K562 (cell line): Measurements from ENCODE around the gene LYPD6B. TPM values are rescaled to one million over a fixed set of nuclear protein-coding genes. Genes with fewer than 3 reads are reported as not detected.

Source experiments
- ATAC-seq: fragments of 200-7000 bp; cut with Tn5 transposase; 3 replicates; pipeline ENCODE4 v1.9.1; 2020; ENCODE audit warnings: moderate library complexity
- BruUV-seq: library from RNA; stranded (reverse); fragments of 400-500 nt; replicated peaks from 2 replicates; lab custom pipeline; 2021; lab: Mats Ljungman, UMichigan
- CTCF ChIA-PET: fragments of 300-600 bp; formaldehyde crosslinking; extraction: SDS; loops from one replicate; lab custom pipeline; 2021; ENCODE audit warnings: low intra/inter-chr PET ratio; lab: Yijun Ruan, JAX
- POLR2A ChIA-PET: fragments of 300-600, 350-650 bp; sonication (Branson Sonifier 250); formaldehyde crosslinking; extraction: SDS; loops from one replicate; lab custom pipeline; 2021; ENCODE audit warnings: antibody characterized with exemption, inconsistent platforms; lab: Yijun Ruan, JAX
- DNase-seq, 4 experiments: peaks; one replicate each; pipeline versions ENCODE4 v3.0.0 to v3.0.0-alpha.2; 2011 to 2018; ENCODE audit warnings: low spot score in 3 of 4, mixed read lengths in 3 of 4; ENCODE audit errors: extremely low read depth in 1 of 4
- FAIRE-seq: peaks from 2 replicates; lab custom pipeline; 2011; peaks lifted over from hg19 to GRCh38; lab: Jason Lieb, UNC
- H2AFZ ChIP-seq: 2 replicates; pipeline ENCODE4 v1.6.0; 2011; ENCODE audit warnings: low read depth, low read length, control low read depth, inconsistent platforms
- H3K27ac ChIP-seq: fragments of 200-600 bp; 3 replicates; pipeline ENCODE4 v1.8.0; 2011; ENCODE audit warnings: low read depth, mild to moderate bottlenecking, control low read depth, inconsistent platforms, low read length, moderate library complexity, mixed read lengths; ENCODE audit errors: extremely low read depth
- H3K27me3 ChIP-seq, 2 experiments: fragments of 300-600 bp in 1 of 2; 2 replicates in 1 of 2; 3 replicates in 1 of 2; pipeline versions ENCODE4 v1.6.0 to v1.8.0; 2011; ENCODE audit warnings: inconsistent platforms in 2 of 2, low read length in 2 of 2, mild to moderate bottlenecking in 1 of 2, mixed read lengths in 1 of 2, moderate library complexity in 1 of 2; ENCODE audit not compliant: control insufficient read depth in 2 of 2, insufficient read depth in 2 of 2
- H3K36me3 ChIP-seq: fragments of 300-600 bp; 3 replicates; pipeline ENCODE4 v1.8.0; 2011; ENCODE audit warnings: mild to moderate bottlenecking, low read length, inconsistent platforms; ENCODE audit not compliant: control insufficient read depth, insufficient read depth
- H3K4me1 ChIP-seq, 2 experiments: fragments of 200-600 bp in 1 of 2; replicated peaks in 1 of 2; 2 replicates in 1 of 2; 3 replicates in 1 of 2; pipeline versions ENCODE4 v1.5.1 to v1.8.0; 2011; ENCODE audit warnings: inconsistent platforms in 2 of 2, low read length in 2 of 2, mild to moderate bottlenecking in 1 of 2, mixed read lengths in 1 of 2, moderate library complexity in 1 of 2; ENCODE audit not compliant: control insufficient read depth in 2 of 2, insufficient read depth in 2 of 2
- H3K4me2 ChIP-seq: 2 replicates; pipeline ENCODE4 v1.6.1; 2011; ENCODE audit warnings: low read length, control low read depth, inconsistent platforms, mixed read lengths; ENCODE audit not compliant: insufficient read depth
- H3K4me3 ChIP-seq: fragments of 200-600 bp; sonication (generic), shearing (Covaris generic); 2 replicates; pipeline ENCODE4 v1.5.1; 2016; ENCODE audit warnings: control low read depth, inconsistent platforms
- H3K79me2 ChIP-seq: fragments of 200-600 bp; 3 replicates; pipeline ENCODE4 v1.8.0; 2011; ENCODE audit warnings: low read length, inconsistent platforms; ENCODE audit not compliant: control insufficient read depth, insufficient read depth
- H3K9ac ChIP-seq, 2 experiments: 2 replicates each; pipeline versions ENCODE4 v1.6.0 to v1.6.1; 2011; ENCODE audit warnings: low read depth in 2 of 2, low read length in 2 of 2, control low read depth in 1 of 2, inconsistent platforms in 1 of 2, mild to moderate bottlenecking in 1 of 2, mixed read lengths in 1 of 2; ENCODE audit not compliant: insufficient read depth in 1 of 2
- H3K9me1 ChIP-seq: one replicate; pipeline ENCODE4 v1.6.0; 2011; ENCODE audit warnings: inconsistent platforms, mild to moderate bottlenecking, low read length, moderate library complexity; ENCODE audit not compliant: control insufficient read depth, insufficient read depth
- H3K9me3 ChIP-seq: replicated peaks from 2 replicates; pipeline ENCODE4 v1.5.1; 2011; ENCODE audit warnings: low read depth, low read length, inconsistent platforms; ENCODE audit not compliant: control insufficient read depth, insufficient read depth
- H4K20me1 ChIP-seq: replicated peaks from 2 replicates; pipeline ENCODE4 v1.6.1; 2011; ENCODE audit warnings: low read length, inconsistent platforms, mixed read lengths; ENCODE audit not compliant: control insufficient read depth, insufficient read depth
- BDP1 ChIP-seq: IDR thresholded peaks from 3 replicates; pipeline ENCODE4 v1.6.1; 2011; ENCODE audit not compliant: insufficient read length, insufficient read depth
- FOXO4 ChIP-seq: fragments of 450-650 bp; formaldehyde crosslinking; IDR thresholded peaks from 2 replicates; pipeline ENCODE4 v1.4.0; 2020; ENCODE audit warnings: mild to moderate bottlenecking, moderate library complexity
- NR3C1 ChIP-seq: sonication (generic); formaldehyde crosslinking; IDR thresholded peaks from 2 replicates; pipeline ENCODE4 v1.8.1; 2022; ENCODE audit warnings: missing genetic modification reagents
- POLR2G ChIP-seq: fragments of 200-400 bp; formaldehyde crosslinking; IDR thresholded peaks from 2 replicates; pipeline ENCODE4 v1.6.1; 2017; ENCODE audit warnings: low read depth, mild to moderate bottlenecking, antibody characterized with exemption, low read length, moderate library complexity
- ZBTB34 ChIP-seq: fragments of 250-450 bp; sonication (Bioruptor Pico); IDR thresholded peaks from 2 replicates; pipeline ENCODE4 v1.8.0; 2021; ENCODE audit warnings: mild to moderate bottlenecking, moderate library complexity
- ZNF354B ChIP-seq: fragments of 250-450 bp; sonication (Bioruptor Pico); IDR thresholded peaks from 2 replicates; pipeline ENCODE4 v1.4.0; 2020
- WGBS: fragments of 100-300 bp; shearing (Covaris generic); methylation state at CpG from one replicate; pipeline ENCODE4 v1.1.6; 2016; ENCODE audit warnings: low coverage, mixed read lengths; ENCODE audit not compliant: insufficient coverage; ENCODE audit errors: missing lambda C conversion rate; 5-methylcytosine and 5-hydroxymethylcytosine counted together
- in situ Hi-C: fragments of 300-500 bp; cut with MboI; formaldehyde crosslinking; loops from 4 replicates; pipeline ENCODE4 v1.15.0; 2018; ENCODE audit warnings: inconsistent platforms, mixed read lengths
- intact Hi-C: fragments of 100-400 bp; cut with micrococcal nuclease; formaldehyde crosslinking; loops from 2 replicates; pipeline ENCODE4 v1.14.2; 2022
- polyA plus RNA-seq, 8 experiments: library from polyadenylated mRNA; depleted of rRNA in 4 of 8; stranded (reverse) in 5 of 8; unstranded in 3 of 8; fragments of >200 nt; fragmentation: Nextera tagmentation in 2 of 8; fragmentation: Illumina TruSeq in 1 of 8; extraction: Ambion mirVana in 2 of 8; extraction: Trizol in 1 of 8; gene quantifications; 2 replicates each; pipeline versions ENCODE4 v1.2.1 to v1.2.3, GENCODE V29; 2011 to 2014; ENCODE audit warnings: inconsistent platforms in 1 of 8, missing spikeins in 1 of 8
- total RNA-seq, 7 experiments: library from RNA; depleted of rRNA in 6 of 7; stranded (reverse); fragments of >200 nt in 6 of 7; fragmentation: Illumina TruSeq in 2 of 7; extraction: Trizol in 2 of 7; gene quantifications; 2 replicates each; pipeline versions ENCODE4 v1.2.1 to v1.2.3, GENCODE V29; 2011 to 2021; ENCODE audit warnings: low replicate concordance in 1 of 7

LYPD6B gene
- total and polyA plus RNA-seq, 9 of the 15 experiments (the other 6 are each of a cell fraction or from before 2014, with no cell fraction given), result not detected

- no peaks in the 10 kb centered on the region for H3K4me1 ChIP-seq
- in situ Hi-C loops, result no loop called here
- TF ChIP-seq POLR2G, result no peak
- no peak for TF ChIP-seq BDP1
- no peak for TF ChIP-seq ZBTB34 (CRISPR knock-in tag)
- no peak for TF ChIP-seq FOXO4
- no peak for TF ChIP-seq NR3C1 (CRISPR knock-in tag)
- no peak for TF ChIP-seq ZNF354B
- no peak overlapping the region for H3K4me2 ChIP-seq
- no peak overlapping the region for H3K9ac ChIP-seq
- no peak overlapping the region for H3K27ac ChIP-seq
- no peaks in the 10 kb centered on the region for H3K36me3 ChIP-seq
- intact Hi-C loops, result no loop called here
- H3K9me3 ChIP-seq, result no peaks in the 10 kb centered on the region
- ChIA-PET POLR2A (no interaction called here), CTCF (no interaction called here)
- no peaks in the 10 kb centered on the region for H4K20me1 ChIP-seq
- H2AFZ ChIP-seq, result no peak overlapping the region
- FAIRE-seq (no peak), DNase-seq (no peak), ATAC-seq (no peak)
- no peaks in the 10 kb centered on the region for H3K9me1 ChIP-seq
- H3K79me2 ChIP-seq, result no peaks in the 10 kb centered on the region
- no peaks in the 10 kb centered on the region for H3K27me3 ChIP-seq
- H3K4me3 ChIP-seq, result no peak overlapping the region
- under 1% methylated on average over 8 of the region's 8 CpGs for WGBS
- no TSS peak for BruUV-seq
These were observed 118.7 kb downstream of the LYPD6B start for GRCh38 chr2:149156971-149157740.
